ENCODE measurements around the gene TRIM44. TPM values are rescaled to one million over a fixed set of nuclear protein-coding genes. Genes with fewer than 3 reads are reported as not detected.

TRIM44 gene
- total RNA-seq, 1 donor from 2014 or later = 42.3 TPM

- intact Hi-C loops (cut with micrococcal nuclease) = no loop called here
- Histone ChIP-seq H3K4me1 (peaks cover 16% of the 10 kb centered on the region), H3K27me3 (ENCODE audit: low read depth) (no peaks in the 10 kb centered on the region), H3K9me3 (replicated peaks) (no peaks in the 10 kb centered on the region), H3K27ac (replicated peaks) (no peak overlapping the region), H3K36me3 (peaks cover 16% of the 10 kb centered on the region), H3K4me3 (no peak overlapping the region)
- no peak for DNase-seq
- TF ChIP-seq, protein P1, sequence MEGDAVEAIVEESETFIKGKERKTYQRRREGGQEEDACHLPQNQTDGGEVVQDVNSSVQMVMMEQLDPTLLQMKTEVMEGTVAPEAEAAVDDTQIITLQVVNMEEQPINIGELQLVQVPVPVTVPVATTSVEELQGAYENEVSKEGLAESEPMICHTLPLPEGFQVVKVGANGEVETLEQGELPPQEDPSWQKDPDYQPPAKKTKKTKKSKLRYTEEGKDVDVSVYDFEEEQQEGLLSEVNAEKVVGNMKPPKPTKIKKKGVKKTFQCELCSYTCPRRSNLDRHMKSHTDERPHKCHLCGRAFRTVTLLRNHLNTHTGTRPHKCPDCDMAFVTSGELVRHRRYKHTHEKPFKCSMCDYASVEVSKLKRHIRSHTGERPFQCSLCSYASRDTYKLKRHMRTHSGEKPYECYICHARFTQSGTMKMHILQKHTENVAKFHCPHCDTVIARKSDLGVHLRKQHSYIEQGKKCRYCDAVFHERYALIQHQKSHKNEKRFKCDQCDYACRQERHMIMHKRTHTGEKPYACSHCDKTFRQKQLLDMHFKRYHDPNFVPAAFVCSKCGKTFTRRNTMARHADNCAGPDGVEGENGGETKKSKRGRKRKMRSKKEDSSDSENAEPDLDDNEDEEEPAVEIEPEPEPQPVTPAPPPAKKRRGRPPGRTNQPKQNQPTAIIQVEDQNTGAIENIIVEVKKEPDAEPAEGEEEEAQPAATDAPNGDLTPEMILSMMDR (IDR thresholded peaks at IDR 0.05; ENCODE audit: borderline replicate concordance) = no peak
Observed at GRCh38 chr11:35742707-35743454, 80.3 kb downstream of the TRIM44 start.

DNA sequence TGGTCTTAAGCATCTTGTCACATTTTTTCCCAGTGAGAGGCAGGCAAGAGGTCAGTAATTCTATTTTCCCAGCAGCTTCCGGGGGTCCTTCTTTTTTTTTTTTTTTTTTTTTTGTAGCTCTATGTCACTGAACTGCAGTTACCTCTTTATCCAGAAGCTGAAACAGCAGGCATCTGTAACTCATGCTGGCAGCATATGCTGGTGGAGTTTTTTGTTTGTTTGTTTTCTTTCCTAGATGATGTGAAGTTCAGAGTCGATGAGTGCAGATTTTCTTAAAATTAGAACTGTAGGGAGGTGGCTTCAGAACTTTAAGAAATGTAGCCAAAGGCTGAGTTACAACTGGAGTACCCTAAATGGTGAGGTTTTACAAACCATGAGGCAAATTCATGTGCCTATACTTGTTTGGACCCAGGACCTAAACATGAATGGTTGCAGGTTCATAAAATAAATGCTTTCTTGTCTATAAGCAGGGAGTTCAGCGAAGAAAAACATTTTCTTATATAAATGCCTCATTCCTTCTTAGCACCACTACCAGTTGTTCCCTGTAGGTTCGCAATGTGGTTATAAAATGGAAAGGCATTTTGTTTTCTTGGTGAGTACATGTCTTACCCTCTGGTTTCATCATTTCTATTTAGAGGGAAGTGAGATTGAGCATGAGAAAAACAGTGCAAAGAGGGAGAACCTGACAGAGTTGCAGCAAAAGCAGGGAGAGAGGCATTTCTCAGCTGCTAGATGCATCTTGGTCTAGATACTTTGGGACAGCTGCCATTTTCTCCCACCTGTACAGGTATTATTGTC, 84.0 kb downstream of the TRIM44 start:
- Histone ChIP-seq H3K4me3 (no peak overlapping the region), H3K4me1 (peaks cover 9% of the 10 kb centered on the region), H3K36me3 (peaks cover 5% of the 10 kb centered on the region), H3K27ac (replicated peaks) (no peak overlapping the region), H3K9me3 (replicated peaks) (no peaks in the 10 kb centered on the region), H3K27me3 (ENCODE audit: low read depth) (no peaks in the 10 kb centered on the region)
- TF ChIP-seq, protein P1 (IDR thresholded peaks at IDR 0.05; ENCODE audit: borderline replicate concordance) = no peak
- intact Hi-C loops (cut with micrococcal nuclease) = no loop called here
- DNase-seq = no peak

DNA sequence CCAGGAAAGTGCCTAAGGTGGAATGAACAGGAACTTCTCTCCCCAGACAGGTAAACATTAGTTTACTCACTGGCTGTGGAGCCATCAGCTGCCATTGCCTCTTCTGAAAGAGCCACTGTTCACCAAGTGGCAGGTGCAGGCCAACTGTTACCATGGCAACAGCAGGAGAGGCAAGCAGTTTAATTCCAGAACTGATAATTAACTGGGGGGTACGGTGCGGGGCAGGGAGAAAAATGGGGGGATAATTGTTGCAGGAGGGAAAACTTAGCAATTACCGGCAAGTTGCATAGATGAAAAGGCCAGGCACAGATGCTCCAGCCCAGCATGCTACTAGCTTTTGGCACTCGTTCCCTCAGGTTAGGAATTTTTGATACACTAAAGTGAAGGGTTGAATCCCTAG, 85.1 kb downstream of the TRIM44 start:
- intact Hi-C loops (cut with micrococcal nuclease) = no loop called here

DNA sequence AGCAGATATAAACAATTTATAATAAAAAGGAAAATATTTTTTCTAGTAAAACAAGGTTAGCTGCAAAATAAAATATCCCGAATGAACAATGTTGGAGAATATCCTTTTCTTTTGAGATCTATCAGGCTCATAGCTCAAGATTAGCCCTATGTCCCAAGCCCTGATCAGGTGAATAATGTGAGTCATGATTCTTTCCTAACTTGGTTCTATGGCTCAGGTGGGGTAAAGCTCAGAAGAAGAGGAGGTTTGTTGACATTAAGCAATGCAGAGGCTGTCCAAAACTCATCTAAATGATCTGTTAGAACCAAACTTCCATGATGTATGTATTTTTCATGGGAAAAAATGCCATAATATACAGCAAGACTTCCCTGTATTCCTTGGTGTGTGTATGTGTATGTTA, 86.1 kb downstream of the TRIM44 start:
- Histone ChIP-seq H3K27ac (replicated peaks) (no peak overlapping the region), H3K4me1 (peaks cover 11% of the 10 kb centered on the region), H3K36me3 (peaks cover 5% of the 10 kb centered on the region), H3K27me3 (ENCODE audit: low read depth) (no peaks in the 10 kb centered on the region), H3K9me3 (replicated peaks) (no peaks in the 10 kb centered on the region), H3K4me3 (no peak overlapping the region)
- TF ChIP-seq, protein P1 (IDR thresholded peaks at IDR 0.05; ENCODE audit: borderline replicate concordance) = no peak
- DNase-seq = no peak
- intact Hi-C loops (cut with micrococcal nuclease) = no loop called here

More for the DNA sequence above, 85.1 kb downstream of the TRIM44 start:
- DNase-seq = no peak
- peaks cover 11% of the 10 kb centered on the region for H3K4me1 ChIP-seq
- H3K36me3 ChIP-seq = peaks cover 5% of the 10 kb centered on the region
- no peak overlapping the region for H3K4me3 ChIP-seq
- TF ChIP-seq, protein P1 (IDR thresholded peaks at IDR 0.05; ENCODE audit: borderline replicate concordance) = no peak
- no peaks in the 10 kb centered on the region for H3K9me3 ChIP-seq (replicated peaks)
- H3K27me3 ChIP-seq (ENCODE audit: low read depth) = no peaks in the 10 kb centered on the region
- H3K27ac ChIP-seq (replicated peaks) = no peak overlapping the region

DNA sequence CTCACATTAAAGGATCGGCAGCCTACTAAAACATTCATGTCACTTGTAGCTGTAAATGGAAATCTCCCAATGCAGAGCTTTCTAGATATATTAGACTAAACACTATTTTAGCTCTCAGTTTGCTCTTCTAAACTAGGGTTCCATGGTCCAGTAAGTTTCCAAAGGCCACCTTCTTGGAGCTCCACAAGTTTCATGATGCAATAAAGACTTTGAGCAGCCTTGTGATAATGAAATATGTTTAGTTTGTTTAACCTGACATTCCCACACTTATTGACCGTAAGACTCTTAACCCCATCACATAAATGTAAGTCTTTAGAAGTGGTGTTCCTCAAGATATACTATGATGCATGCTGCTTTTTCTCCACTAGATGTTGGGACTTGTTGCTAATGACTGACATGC, 87.7 kb downstream of the TRIM44 start:
- TF ChIP-seq, protein P1 (IDR thresholded peaks at IDR 0.05; ENCODE audit: borderline replicate concordance) = no peak
- no peak for DNase-seq
- Histone ChIP-seq H3K4me3 (no peak overlapping the region), H3K9me3 (replicated peaks) (no peaks in the 10 kb centered on the region), H3K36me3 (peaks cover 5% of the 10 kb centered on the region), H3K4me1 (peaks cover 11% of the 10 kb centered on the region), H3K27ac (replicated peaks) (no peak overlapping the region), H3K27me3 (ENCODE audit: low read depth) (no peaks in the 10 kb centered on the region)
- intact Hi-C loops (cut with micrococcal nuclease) = no loop called here
